Breast epithelium (tissue), 3 donors: Measurements from ENCODE around the gene ERI2.
A peak's percentile ranks its signal among the peaks of the same experiment; 100 is the strongest.

Experiments
- POLR2AphosphoS5 ChIP-seq, 3 donors: sonication (generic); formaldehyde crosslinking; IDR thresholded peaks; one replicate each; pipeline ENCODE4 v1.6.1; 2017; ENCODE audit warnings: antibody characterized with exemption in 3 of 3
- TF ChIP-seq, protein P1 (sequence below), 3 donors: fragments of 450-650 bp; IDR thresholded peaks; one replicate each; pipeline ENCODE4 v1.5.1; 2016 to 2017; ENCODE audit warnings: antibody characterized with exemption in 3 of 3, mild to moderate bottlenecking in 3 of 3, moderate library complexity in 3 of 3

DNA sequence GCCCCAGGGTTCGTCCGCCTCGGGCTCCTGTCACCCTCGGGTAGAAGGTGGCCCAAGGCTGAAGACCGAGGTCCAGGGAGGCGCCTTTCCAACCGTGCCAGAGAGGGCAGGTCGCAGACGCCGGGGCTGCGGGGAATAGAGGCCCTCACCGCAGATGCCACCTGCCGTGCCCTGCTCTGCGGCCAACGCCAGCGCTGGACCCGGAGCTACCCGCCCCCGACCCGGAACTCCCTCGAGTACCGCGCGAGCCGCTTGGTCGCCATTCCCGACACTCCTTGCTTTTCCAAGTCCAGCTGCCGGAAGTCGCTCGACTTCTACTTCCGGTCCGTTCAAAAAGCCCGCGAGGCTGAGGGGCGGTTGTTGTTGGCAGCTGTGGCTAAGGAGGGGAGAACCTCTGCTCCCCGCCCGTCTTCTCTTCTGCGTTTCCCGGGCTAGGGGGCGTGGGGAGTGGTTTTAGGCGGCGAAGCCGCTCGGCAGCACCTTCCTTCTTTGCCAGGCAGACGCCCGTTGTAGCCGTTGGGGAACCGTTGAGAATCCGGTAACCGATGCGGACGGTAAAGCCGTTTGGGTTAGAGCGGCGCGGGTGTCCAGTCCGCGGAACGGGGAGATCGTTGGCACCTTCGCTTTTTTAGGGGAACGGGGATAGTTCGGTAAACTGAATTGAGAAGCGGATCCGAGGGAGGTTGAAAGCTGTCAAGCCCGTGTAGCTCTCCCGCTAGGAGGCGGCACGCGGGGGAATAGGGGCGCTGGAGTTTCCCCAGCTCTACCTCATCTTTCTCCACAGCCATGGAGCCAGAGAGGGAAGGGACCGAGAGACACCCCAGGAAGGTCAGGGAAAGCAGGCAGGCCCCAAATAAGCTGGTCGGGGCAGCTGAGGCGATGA lies at the start of gene ERI2, which contains the start of gene REXO5:
- TF ChIP-seq POLR2AphosphoS5 (IDR thresholded peaks at IDR 0.05), result peak in 2 of 3 donors; percentile 45 to 57
- TF ChIP-seq, protein P1, sequence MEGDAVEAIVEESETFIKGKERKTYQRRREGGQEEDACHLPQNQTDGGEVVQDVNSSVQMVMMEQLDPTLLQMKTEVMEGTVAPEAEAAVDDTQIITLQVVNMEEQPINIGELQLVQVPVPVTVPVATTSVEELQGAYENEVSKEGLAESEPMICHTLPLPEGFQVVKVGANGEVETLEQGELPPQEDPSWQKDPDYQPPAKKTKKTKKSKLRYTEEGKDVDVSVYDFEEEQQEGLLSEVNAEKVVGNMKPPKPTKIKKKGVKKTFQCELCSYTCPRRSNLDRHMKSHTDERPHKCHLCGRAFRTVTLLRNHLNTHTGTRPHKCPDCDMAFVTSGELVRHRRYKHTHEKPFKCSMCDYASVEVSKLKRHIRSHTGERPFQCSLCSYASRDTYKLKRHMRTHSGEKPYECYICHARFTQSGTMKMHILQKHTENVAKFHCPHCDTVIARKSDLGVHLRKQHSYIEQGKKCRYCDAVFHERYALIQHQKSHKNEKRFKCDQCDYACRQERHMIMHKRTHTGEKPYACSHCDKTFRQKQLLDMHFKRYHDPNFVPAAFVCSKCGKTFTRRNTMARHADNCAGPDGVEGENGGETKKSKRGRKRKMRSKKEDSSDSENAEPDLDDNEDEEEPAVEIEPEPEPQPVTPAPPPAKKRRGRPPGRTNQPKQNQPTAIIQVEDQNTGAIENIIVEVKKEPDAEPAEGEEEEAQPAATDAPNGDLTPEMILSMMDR (IDR thresholded peaks at IDR 0.05), result peak in 2 of 3 donors; percentile 6 to 7
